ENCODE measurements around the gene LGR4. TPM values are rescaled to one million over a fixed set of nuclear protein-coding genes. Genes with fewer than 3 reads are reported as not detected.

The LGR4 gene
- total RNA-seq, 1 experiment from 2014 or later, result 21.3 TPM

GRCh38 chr11:27471589-27472397 lies 797 bp downstream of the LGR4 start:
- Histone ChIP-seq H3K4me1 (replicated peaks) (peaks cover 28% of the 10 kb centered on the region), H3K36me3 (peaks cover 6% of the 10 kb centered on the region), H3K9me3 (replicated peaks) (peaks cover 4% of the 10 kb centered on the region; the same call in 1 of the 2 replicates), H3K27ac (peak overlapping the region; percentile 43), H3K27me3 (replicated peaks) (no peaks in the 10 kb centered on the region), H3K4me3 (peak overlapping the region; percentile 99)
- DNase-seq (ENCODE audit: low read depth in 1 of 2, low spot score in 2 of 2), result no peak

GRCh38 chr11:27470826-27471588 lies 1.6 kb downstream of the LGR4 start:
- Histone ChIP-seq H3K36me3 (peaks cover 6% of the 10 kb centered on the region), H3K27ac (no peak overlapping the region), H3K9me3 (replicated peaks) (peaks cover 4% of the 10 kb centered on the region; the same call in 1 of the 2 replicates), H3K27me3 (replicated peaks) (no peaks in the 10 kb centered on the region), H3K4me3 (peak overlapping the region; percentile 99), H3K4me1 (replicated peaks) (peaks cover 28% of the 10 kb centered on the region)
- DNase-seq (ENCODE audit: low read depth in 1 of 2, low spot score in 2 of 2), result no peak

GRCh38 chr11:27470166-27470565 lies 2.4 kb downstream of the LGR4 start:
- peaks cover 4% of the 10 kb centered on the region; the same call in 1 of the 2 replicates for H3K9me3 ChIP-seq (replicated peaks)
- H3K27me3 ChIP-seq (replicated peaks), result no peaks in the 10 kb centered on the region
- no peak overlapping the region for H3K4me3 ChIP-seq
- peaks cover 28% of the 10 kb centered on the region for H3K4me1 ChIP-seq (replicated peaks)
- H3K27ac ChIP-seq, result no peak overlapping the region
- DNase-seq (ENCODE audit: low read depth in 1 of 2, low spot score in 2 of 2), result no peak
- peaks cover 6% of the 10 kb centered on the region for H3K36me3 ChIP-seq

- peaks cover 35% of the 10 kb centered on the region for H3K4me1 ChIP-seq (replicated peaks)
- H3K4me3 ChIP-seq, result no peak overlapping the region
- DNase-seq (ENCODE audit: low read depth in 1 of 2, low spot score in 2 of 2), result no peak
Measured at GRCh38 chr11:27468995-27469695, 3.4 kb downstream of the LGR4 start.

GRCh38 chr11:27468209-27468994 lies 4.2 kb downstream of the LGR4 start:
- no peaks in the 10 kb centered on the region for H3K27me3 ChIP-seq (replicated peaks)
- peaks cover 10% of the 10 kb centered on the region for H3K36me3 ChIP-seq
- no peak for DNase-seq (ENCODE audit: low read depth in 1 of 2, low spot score in 2 of 2)
- H3K4me1 ChIP-seq (replicated peaks), result peaks cover 41% of the 10 kb centered on the region
- no peak overlapping the region for H3K27ac ChIP-seq
- H3K4me3 ChIP-seq, result no peak overlapping the region
- peaks cover 4% of the 10 kb centered on the region; the same call in 1 of the 2 replicates for H3K9me3 ChIP-seq (replicated peaks)

More at GRCh38 chr11:27468995-27469695, 3.4 kb downstream of the LGR4 start:
- H3K36me3 ChIP-seq, result peaks cover 6% of the 10 kb centered on the region
- no peaks in the 10 kb centered on the region for H3K27me3 ChIP-seq (replicated peaks)
- peaks cover 4% of the 10 kb centered on the region; the same call in 1 of the 2 replicates for H3K9me3 ChIP-seq (replicated peaks)
- no peak overlapping the region for H3K27ac ChIP-seq

GRCh38 chr11:27467181-27467913 lies 5.2 kb downstream of the LGR4 start:
- Histone ChIP-seq H3K4me1 (replicated peaks) (peaks cover 40% of the 10 kb centered on the region), H3K36me3 (peaks cover 8% of the 10 kb centered on the region), H3K27ac (no peak overlapping the region), H3K9me3 (replicated peaks) (peaks cover 3% of the 10 kb centered on the region; the same call in 1 of the 2 replicates), H3K27me3 (replicated peaks) (no peaks in the 10 kb centered on the region), H3K4me3 (no peak overlapping the region)
- no peak for DNase-seq (ENCODE audit: low read depth in 1 of 2, low spot score in 2 of 2)

GRCh38 chr11:27466363-27466762 lies 6.2 kb downstream of the LGR4 start:
- no peak for DNase-seq (ENCODE audit: low read depth in 1 of 2, low spot score in 2 of 2)
- H3K36me3 ChIP-seq, result 0 out of 2 replicates have a peak, but pooled peaks cover 4% of the 10 kb centered on the region
- peaks cover 35% of the 10 kb centered on the region for H3K4me1 ChIP-seq (replicated peaks)
- no peaks in the 10 kb centered on the region for H3K27me3 ChIP-seq (replicated peaks)
- H3K27ac ChIP-seq, result no peak overlapping the region
- H3K4me3 ChIP-seq, result no peak overlapping the region
- H3K9me3 ChIP-seq (replicated peaks), result no peaks in the 10 kb centered on the region

GRCh38 chr11:27465629-27466028 lies 7.0 kb downstream of the LGR4 start:
- no peaks in the 10 kb centered on the region for H3K9me3 ChIP-seq (replicated peaks)
- no peaks in the 10 kb centered on the region for H3K27me3 ChIP-seq (replicated peaks)
- no peak overlapping the region for H3K4me3 ChIP-seq
- H3K36me3 ChIP-seq, result 0 out of 2 replicates have a peak, but pooled peaks cover 4% of the 10 kb centered on the region
- H3K4me1 ChIP-seq (replicated peaks), result peaks cover 28% of the 10 kb centered on the region
- DNase-seq (ENCODE audit: low read depth in 1 of 2, low spot score in 2 of 2), result no peak
- H3K27ac ChIP-seq, result no peak overlapping the region

- no peaks in the 10 kb centered on the region for H3K27me3 ChIP-seq (replicated peaks)
- peaks cover 25% of the 10 kb centered on the region for H3K4me1 ChIP-seq (replicated peaks)
- H3K36me3 ChIP-seq, result 0 out of 2 replicates have a peak, but pooled peaks cover 4% of the 10 kb centered on the region
- no peak for DNase-seq (ENCODE audit: low read depth in 1 of 2, low spot score in 2 of 2)
- no peak overlapping the region for H3K27ac ChIP-seq
- H3K4me3 ChIP-seq, result no peak overlapping the region
- H3K9me3 ChIP-seq (replicated peaks), result no peaks in the 10 kb centered on the region
Measured at GRCh38 chr11:27464909-27465308, 7.7 kb downstream of the LGR4 start.

GRCh38 chr11:27464289-27464696 lies 8.3 kb downstream of the LGR4 start:
- H3K9me3 ChIP-seq (replicated peaks), result no peaks in the 10 kb centered on the region
- DNase-seq (ENCODE audit: low read depth in 1 of 2, low spot score in 2 of 2), result no peak
- H3K27ac ChIP-seq, result peak overlapping the region; percentile 3; the same call in 1 of the 2 replicates
- H3K4me3 ChIP-seq, result no peak overlapping the region
- no peaks in the 10 kb centered on the region for H3K27me3 ChIP-seq (replicated peaks)
- 0 out of 2 replicates have a peak, but pooled peaks cover 4% of the 10 kb centered on the region for H3K36me3 ChIP-seq
- peaks cover 25% of the 10 kb centered on the region for H3K4me1 ChIP-seq (replicated peaks)

GRCh38 chr11:27462543-27462942 lies 10.0 kb downstream of the LGR4 start:
- H3K27ac ChIP-seq, result no peak overlapping the region
- no peak overlapping the region for H3K4me3 ChIP-seq
- no peak for DNase-seq (ENCODE audit: low read depth in 1 of 2, low spot score in 2 of 2)
- peaks cover 18% of the 10 kb centered on the region for H3K4me1 ChIP-seq (replicated peaks)
- no peaks in the 10 kb centered on the region for H3K9me3 ChIP-seq (replicated peaks)
- no peaks in the 10 kb centered on the region for H3K27me3 ChIP-seq (replicated peaks)
- 0 out of 2 replicates have a peak, but pooled peaks cover 4% of the 10 kb centered on the region for H3K36me3 ChIP-seq
